Osteocyte (in vitro differentiated cells): Measurements from ENCODE around the gene ME2. TPM values are rescaled to one million over a fixed set of nuclear protein-coding genes. Genes with fewer than 3 reads are reported as not detected.
"Not testable (repeated sequence)": the region's sequence is repeated elsewhere in the genome, so short reads cannot be mapped to it uniquely, and the experiment has no call there.

ENCODE experiments used
- DNase-seq: peaks from one replicate; pipeline ENCODE4 v3.0.0; 2021; ENCODE audit warnings: mixed read lengths; ENCODE audit not compliant: unreplicated experiment; ENCODE audit errors: extremely low spot score
- H3K27ac Mint-ChIP-seq: one replicate; pipeline ENCODE4 v1.8.0; 2021; ENCODE audit warnings: mild to moderate bottlenecking, mixed read lengths; ENCODE audit not compliant: unreplicated experiment
- H3K27me3 Mint-ChIP-seq: one replicate; pipeline ENCODE4 v1.8.0; 2021; ENCODE audit warnings: mixed read lengths; ENCODE audit not compliant: unreplicated experiment
- H3K36me3 Mint-ChIP-seq: one replicate; pipeline ENCODE4 v1.8.0; 2021; ENCODE audit warnings: mixed read lengths; ENCODE audit not compliant: unreplicated experiment
- H3K4me1 Mint-ChIP-seq: one replicate; pipeline ENCODE4 v1.8.0; 2021; ENCODE audit warnings: mixed read lengths; ENCODE audit not compliant: unreplicated experiment
- H3K4me3 Mint-ChIP-seq: one replicate; pipeline ENCODE4 v1.8.0; 2021; ENCODE audit warnings: mild to moderate bottlenecking, moderate library complexity, mixed read lengths; ENCODE audit not compliant: unreplicated experiment
- H3K9me3 Mint-ChIP-seq: one replicate; pipeline ENCODE4 v1.8.0; 2021; ENCODE audit warnings: mixed read lengths; ENCODE audit not compliant: unreplicated experiment
- total RNA-seq: library from RNA; stranded (reverse); gene quantifications from 2 replicates; pipeline ENCODE4 v1.2.1, GENCODE V29; 2021
- TF ChIP-seq, protein P1 (sequence below): fragments of 200-600 bp; sonication (generic); IDR thresholded peaks from 2 replicates; pipeline ENCODE4 v1.5.0; 2021; ENCODE audit warnings: antibody characterized with exemption, mild to moderate bottlenecking, moderate library complexity

ME2 gene
- total RNA-seq, 1 donor from 2014 or later = 31.8 TPM

DNA sequence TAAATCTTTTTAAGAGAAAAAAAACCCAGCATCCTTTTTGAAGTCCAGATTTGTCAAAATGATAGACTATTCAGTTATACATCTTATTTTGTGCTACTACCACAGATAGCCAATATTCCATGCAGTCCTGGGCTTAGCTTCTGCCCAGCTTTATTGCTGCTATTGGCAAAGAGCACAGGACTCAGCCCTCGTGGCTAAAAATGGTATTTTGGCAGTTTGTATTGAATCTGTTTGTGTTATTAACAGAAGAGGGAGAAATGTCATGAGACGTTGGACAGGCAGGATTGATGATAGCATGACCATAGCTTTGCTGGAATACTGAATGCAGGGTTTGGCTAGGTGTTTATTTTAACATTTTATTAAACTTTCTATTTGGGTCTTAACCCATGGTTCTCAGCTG is 108.3 kb downstream of the ME2 start:
- peaks cover 10% of the 10 kb centered on the region for H3K4me1 Mint-ChIP-seq
- H3K27ac Mint-ChIP-seq = no peak overlapping the region
- no peaks in the 10 kb centered on the region for H3K9me3 Mint-ChIP-seq
- TF ChIP-seq, protein P1, sequence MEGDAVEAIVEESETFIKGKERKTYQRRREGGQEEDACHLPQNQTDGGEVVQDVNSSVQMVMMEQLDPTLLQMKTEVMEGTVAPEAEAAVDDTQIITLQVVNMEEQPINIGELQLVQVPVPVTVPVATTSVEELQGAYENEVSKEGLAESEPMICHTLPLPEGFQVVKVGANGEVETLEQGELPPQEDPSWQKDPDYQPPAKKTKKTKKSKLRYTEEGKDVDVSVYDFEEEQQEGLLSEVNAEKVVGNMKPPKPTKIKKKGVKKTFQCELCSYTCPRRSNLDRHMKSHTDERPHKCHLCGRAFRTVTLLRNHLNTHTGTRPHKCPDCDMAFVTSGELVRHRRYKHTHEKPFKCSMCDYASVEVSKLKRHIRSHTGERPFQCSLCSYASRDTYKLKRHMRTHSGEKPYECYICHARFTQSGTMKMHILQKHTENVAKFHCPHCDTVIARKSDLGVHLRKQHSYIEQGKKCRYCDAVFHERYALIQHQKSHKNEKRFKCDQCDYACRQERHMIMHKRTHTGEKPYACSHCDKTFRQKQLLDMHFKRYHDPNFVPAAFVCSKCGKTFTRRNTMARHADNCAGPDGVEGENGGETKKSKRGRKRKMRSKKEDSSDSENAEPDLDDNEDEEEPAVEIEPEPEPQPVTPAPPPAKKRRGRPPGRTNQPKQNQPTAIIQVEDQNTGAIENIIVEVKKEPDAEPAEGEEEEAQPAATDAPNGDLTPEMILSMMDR = no peak
- H3K27me3 Mint-ChIP-seq = no peaks in the 10 kb centered on the region
- DNase-seq = no peak
- peaks cover 14% of the 10 kb centered on the region for H3K36me3 Mint-ChIP-seq
- H3K4me3 Mint-ChIP-seq = no peak overlapping the region

DNA sequence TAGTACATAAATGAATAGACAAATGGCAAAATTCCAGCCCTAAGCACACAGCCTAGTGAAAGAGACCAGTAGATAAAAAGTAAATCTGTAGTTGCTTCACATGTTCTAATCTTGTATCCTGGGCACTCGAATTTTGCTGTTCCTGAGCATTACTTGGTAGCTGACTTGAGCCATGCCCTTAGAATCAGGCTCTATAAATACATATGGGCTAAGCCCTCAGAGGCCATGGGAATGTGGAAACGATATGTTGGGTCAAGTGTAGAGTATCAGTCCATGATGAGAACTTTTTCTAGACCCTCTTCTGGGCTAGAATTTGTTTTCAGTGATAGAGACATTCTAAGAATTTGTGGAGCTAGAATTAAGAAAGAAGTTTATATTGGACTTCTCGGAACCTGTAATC is 110.8 kb downstream of the ME2 start:
- no peak for DNase-seq
- Mint-ChIP-seq H3K36me3 (peaks cover 12% of the 10 kb centered on the region), H3K4me3 (no peak overlapping the region), H3K4me1 (peaks cover 8% of the 10 kb centered on the region), H3K27me3 (no peaks in the 10 kb centered on the region), H3K9me3 (no peaks in the 10 kb centered on the region), H3K27ac (no peak overlapping the region)
- TF ChIP-seq, protein P1 = no peak

DNA sequence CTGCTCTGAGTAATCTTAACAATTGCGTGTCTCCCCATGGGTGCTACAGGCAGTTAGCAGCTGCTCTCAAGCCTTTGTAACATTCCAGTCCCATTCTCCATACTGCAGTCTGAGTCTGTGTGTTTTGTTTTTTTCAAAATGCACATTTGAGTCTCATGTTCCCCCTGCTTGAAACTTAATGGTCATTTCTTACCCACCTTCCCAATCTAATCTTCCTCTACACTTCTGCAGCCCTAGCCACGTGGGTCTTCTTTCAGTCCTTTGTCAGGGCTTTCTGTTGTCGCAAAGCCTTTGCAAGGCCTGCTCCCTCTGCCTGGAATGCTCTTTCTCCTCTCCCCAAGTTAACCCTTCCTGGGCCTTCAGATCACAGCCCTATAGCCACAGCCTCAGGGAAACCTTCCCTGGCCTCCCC is 113.4 kb downstream of the ME2 start:
- no peak for DNase-seq
- Mint-ChIP-seq H3K4me1 (no peaks in the 10 kb centered on the region), H3K27ac (no peak overlapping the region), H3K27me3 (no peaks in the 10 kb centered on the region), H3K4me3 (no peak overlapping the region), H3K9me3 (peaks cover 7% of the 10 kb centered on the region), H3K36me3 (peaks cover 2% of the 10 kb centered on the region)
- TF ChIP-seq, protein P1 = no peak

DNA sequence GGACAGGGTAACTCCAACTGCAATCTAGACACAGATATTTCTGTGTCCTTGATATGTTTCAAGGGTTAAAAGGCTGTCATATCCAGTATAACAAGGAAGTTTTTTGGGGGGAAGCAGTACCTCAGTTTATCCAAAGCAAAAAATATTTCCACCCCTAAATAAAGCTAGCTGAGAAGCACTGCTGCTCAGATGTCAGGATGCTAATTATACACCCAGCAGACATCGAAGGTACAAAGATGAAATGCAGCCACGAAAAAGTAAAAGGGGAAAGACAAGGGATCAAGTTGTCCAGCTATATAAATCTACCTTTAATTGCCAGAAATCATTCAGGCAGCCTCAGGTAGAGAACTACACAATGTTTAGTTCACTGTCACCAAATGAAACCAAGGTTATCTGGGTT is 115.1 kb downstream of the ME2 start:
- TF ChIP-seq, protein P1 = no peak
- Mint-ChIP-seq H3K4me3 (no peak overlapping the region), H3K27me3 (no peaks in the 10 kb centered on the region), H3K27ac (no peak overlapping the region), H3K36me3 (no peaks in the 10 kb centered on the region), H3K4me1 (no peaks in the 10 kb centered on the region), H3K9me3 (peaks cover 14% of the 10 kb centered on the region)
- no peak for DNase-seq

DNA sequence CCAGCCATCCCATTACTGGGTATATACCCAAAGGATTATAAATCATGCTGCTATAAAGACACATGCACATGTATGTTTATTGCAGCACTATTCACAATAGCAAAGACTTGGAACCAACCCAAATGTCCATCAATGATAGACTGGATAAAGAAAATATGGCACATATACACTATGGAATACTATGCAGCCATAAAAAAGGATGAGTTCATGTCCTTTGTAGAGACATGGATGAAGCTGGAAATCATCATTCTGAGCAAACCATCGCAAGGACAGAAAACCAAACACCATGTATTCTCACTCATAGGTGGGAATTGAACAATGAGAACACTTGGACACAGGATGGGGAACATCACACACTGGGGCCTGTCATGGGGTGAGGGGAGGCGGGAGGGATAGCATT is 124.3 kb downstream of the ME2 start:
- H3K9me3 Mint-ChIP-seq, H3K4me3 Mint-ChIP-seq, H3K36me3 Mint-ChIP-seq, H3K27ac Mint-ChIP-seq, H3K27me3 Mint-ChIP-seq, H3K4me1 Mint-ChIP-seq, DNase-seq: not testable (repeated sequence)

Other genes with a start within 250 kb of the ME2 start
- gene MRO, start 59.1 kb upstream of the ME2 start, total RNA-seq = not detected in 2 replicates
- 8.8 and 10.7 TPM in 2 replicates for gene ELAC1, start 88.9 kb downstream of the ME2 start, total RNA-seq
- 132 and 136 TPM in 2 replicates for gene SMAD4, start 151.1 kb downstream of the ME2 start, total RNA-seq